Mesothelial cell of epicardium (in vitro differentiated cells): ENCODE data around the gene ZFP92. TPM values are rescaled to one million over a fixed set of nuclear protein-coding genes. Genes with fewer than 3 reads are reported as not detected.

Experiments used
- DNase-seq, 2 experiments: peaks; one replicate each; pipeline ENCODE4 v3.0.0; 2021; ENCODE audit warnings: low spot score in 2 of 2; ENCODE audit not compliant: unreplicated experiment in 2 of 2
- H3K27ac Mint-ChIP-seq: 2 replicates; pipeline ENCODE4 v1.8.0; 2021; ENCODE audit warnings: mixed read lengths
- H3K27me3 Mint-ChIP-seq: 2 replicates; pipeline ENCODE4 v1.8.0; 2021; ENCODE audit warnings: low read depth, mixed read lengths
- H3K36me3 Mint-ChIP-seq: 2 replicates; pipeline ENCODE4 v1.8.0; 2021; ENCODE audit warnings: mixed read lengths
- H3K4me1 Mint-ChIP-seq: 2 replicates; pipeline ENCODE4 v1.8.0; 2021; ENCODE audit warnings: mixed read lengths
- H3K4me3 Mint-ChIP-seq: 2 replicates; pipeline ENCODE4 v1.8.0; 2021; ENCODE audit warnings: mild to moderate bottlenecking, moderate library complexity, mixed read lengths
- H3K9me3 Mint-ChIP-seq: 2 replicates; pipeline ENCODE4 v1.8.0; 2021; ENCODE audit warnings: mixed read lengths
- total RNA-seq: library from RNA; stranded (reverse); gene quantifications from 3 replicates; pipeline ENCODE4 v1.2.1, GENCODE V29; 2021
- TF ChIP-seq, protein P1 (sequence below): fragments of 200-600 bp; sonication (generic); IDR thresholded peaks from one replicate; pipeline ENCODE4 v1.5.0; 2021; ENCODE audit warnings: antibody characterized with exemption; ENCODE audit not compliant: unreplicated experiment

The ZFP92 gene
- total RNA-seq, 1 donor from 2014 or later = 1.3 TPM

DNA sequence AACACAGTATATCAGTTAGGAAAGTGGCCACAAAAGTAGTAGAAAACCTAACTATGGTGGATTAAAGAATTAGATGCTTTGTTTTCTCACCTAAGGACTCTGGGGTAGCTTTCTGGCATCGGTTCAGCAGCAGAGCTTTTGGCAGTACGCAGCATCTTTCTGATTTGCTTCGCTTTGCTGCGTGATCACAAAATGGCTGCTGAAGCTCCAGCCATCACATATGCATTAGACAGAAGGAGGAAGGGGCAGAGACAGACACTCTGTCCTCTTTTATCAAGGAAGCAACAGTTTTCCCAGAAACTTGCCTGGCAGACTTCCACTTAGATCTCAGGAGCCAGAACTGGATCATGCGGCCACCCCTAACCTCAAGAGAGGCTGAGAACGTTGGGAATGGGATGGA lies 19.5 kb downstream of the ZFP92 start:
- H3K9me3 Mint-ChIP-seq = peaks cover 33% of the 10 kb centered on the region
- peaks cover 1% of the 10 kb centered on the region for H3K36me3 Mint-ChIP-seq
- no peaks in the 10 kb centered on the region for H3K27me3 Mint-ChIP-seq
- TF ChIP-seq, protein P1, sequence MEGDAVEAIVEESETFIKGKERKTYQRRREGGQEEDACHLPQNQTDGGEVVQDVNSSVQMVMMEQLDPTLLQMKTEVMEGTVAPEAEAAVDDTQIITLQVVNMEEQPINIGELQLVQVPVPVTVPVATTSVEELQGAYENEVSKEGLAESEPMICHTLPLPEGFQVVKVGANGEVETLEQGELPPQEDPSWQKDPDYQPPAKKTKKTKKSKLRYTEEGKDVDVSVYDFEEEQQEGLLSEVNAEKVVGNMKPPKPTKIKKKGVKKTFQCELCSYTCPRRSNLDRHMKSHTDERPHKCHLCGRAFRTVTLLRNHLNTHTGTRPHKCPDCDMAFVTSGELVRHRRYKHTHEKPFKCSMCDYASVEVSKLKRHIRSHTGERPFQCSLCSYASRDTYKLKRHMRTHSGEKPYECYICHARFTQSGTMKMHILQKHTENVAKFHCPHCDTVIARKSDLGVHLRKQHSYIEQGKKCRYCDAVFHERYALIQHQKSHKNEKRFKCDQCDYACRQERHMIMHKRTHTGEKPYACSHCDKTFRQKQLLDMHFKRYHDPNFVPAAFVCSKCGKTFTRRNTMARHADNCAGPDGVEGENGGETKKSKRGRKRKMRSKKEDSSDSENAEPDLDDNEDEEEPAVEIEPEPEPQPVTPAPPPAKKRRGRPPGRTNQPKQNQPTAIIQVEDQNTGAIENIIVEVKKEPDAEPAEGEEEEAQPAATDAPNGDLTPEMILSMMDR = no peak
- no peak overlapping the region for H3K4me3 Mint-ChIP-seq
- no peaks in the 10 kb centered on the region for H3K4me1 Mint-ChIP-seq
- DNase-seq = no peak
- no peak overlapping the region for H3K27ac Mint-ChIP-seq

DNA sequence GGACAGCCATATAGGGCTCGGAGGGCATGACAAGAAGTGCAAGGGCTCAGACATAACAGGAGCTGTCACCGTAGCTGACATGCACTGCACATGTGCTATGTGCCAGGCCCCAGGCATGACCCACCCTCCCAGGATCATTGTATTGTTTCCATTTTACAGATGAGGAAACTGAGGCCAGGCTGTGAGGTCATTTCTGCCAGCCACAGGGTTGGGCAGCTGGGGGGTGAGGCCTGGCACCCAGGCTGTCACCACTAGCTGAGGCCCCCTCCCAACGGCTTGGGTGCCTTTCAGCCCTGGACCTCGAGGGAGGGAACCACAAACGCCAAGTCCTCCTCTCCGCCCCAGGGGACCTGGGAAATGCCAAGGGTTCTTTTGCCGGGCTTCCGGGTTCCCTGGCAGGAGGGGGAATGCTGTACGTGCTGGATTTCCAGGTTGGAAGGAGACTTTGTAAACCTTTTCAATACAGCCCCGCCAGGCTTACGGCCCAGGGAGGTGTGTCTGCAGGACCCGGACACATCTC lies 21.9 kb downstream of the ZFP92 start:
- no peak for DNase-seq
- peaks cover 20% of the 10 kb centered on the region for H3K9me3 Mint-ChIP-seq
- H3K27me3 Mint-ChIP-seq = no peaks in the 10 kb centered on the region
- H3K4me3 Mint-ChIP-seq = no peak overlapping the region
- H3K4me1 Mint-ChIP-seq = no peaks in the 10 kb centered on the region
- TF ChIP-seq, protein P1 = no peak
- H3K27ac Mint-ChIP-seq = no peak overlapping the region
- H3K36me3 Mint-ChIP-seq = no peaks in the 10 kb centered on the region

DNA sequence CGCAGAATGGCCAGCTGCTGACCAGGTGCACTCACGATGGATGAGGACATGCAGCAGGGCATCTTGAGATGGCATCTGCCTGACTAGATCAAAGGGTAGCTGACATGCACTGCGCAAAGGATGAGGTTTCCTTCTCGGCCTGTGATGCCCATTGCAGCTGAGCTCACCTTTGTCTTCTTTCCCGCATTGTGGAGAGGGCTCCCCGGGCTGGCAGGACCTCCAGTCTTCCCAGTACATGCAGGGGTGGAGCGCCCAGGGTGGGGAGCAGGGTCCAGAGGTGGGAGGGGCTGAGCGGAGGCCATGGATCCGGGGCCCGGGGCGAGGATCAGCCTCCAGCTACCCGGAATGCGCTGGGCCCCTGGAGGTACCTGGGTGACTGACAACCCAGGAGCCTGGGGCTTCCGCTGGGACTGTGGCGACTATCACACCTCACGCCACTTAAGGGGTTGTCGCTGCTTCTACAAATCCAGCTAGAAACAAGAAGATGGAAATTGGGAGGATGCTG lies 22.6 kb downstream of the ZFP92 start:
- TF ChIP-seq, protein P1 = no peak
- no peak for DNase-seq
- Mint-ChIP-seq H3K9me3 (peaks cover 15% of the 10 kb centered on the region), H3K27me3 (no peaks in the 10 kb centered on the region), H3K4me3 (no peak overlapping the region), H3K4me1 (no peaks in the 10 kb centered on the region), H3K27ac (no peak overlapping the region), H3K36me3 (no peaks in the 10 kb centered on the region)

DNA sequence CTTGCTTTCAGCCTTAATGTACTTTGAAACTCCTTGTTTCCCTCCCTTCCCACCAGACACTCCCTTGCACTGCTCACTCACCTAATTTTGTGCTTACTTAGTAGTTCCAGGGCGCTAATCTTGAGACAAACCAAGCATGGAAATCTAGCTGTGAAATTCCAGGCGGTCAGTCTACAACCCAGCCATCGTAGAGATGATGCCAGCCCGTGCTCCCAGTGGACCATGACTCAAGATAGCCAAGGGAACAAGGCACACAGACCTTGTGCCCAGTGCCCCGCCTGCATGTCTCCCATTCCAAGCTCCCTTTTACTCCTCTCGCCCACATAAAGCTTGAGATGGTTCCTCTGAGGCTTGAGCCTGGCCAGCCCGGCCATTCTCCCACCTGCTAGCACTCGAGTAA lies 23.5 kb downstream of the ZFP92 start:
- no peaks in the 10 kb centered on the region for H3K27me3 Mint-ChIP-seq
- TF ChIP-seq, protein P1 = no peak
- no peaks in the 10 kb centered on the region for H3K36me3 Mint-ChIP-seq
- H3K9me3 Mint-ChIP-seq = peaks cover 13% of the 10 kb centered on the region
- no peaks in the 10 kb centered on the region for H3K4me1 Mint-ChIP-seq
- no peak overlapping the region for H3K27ac Mint-ChIP-seq
- no peak for DNase-seq
- H3K4me3 Mint-ChIP-seq = no peak overlapping the region

DNA sequence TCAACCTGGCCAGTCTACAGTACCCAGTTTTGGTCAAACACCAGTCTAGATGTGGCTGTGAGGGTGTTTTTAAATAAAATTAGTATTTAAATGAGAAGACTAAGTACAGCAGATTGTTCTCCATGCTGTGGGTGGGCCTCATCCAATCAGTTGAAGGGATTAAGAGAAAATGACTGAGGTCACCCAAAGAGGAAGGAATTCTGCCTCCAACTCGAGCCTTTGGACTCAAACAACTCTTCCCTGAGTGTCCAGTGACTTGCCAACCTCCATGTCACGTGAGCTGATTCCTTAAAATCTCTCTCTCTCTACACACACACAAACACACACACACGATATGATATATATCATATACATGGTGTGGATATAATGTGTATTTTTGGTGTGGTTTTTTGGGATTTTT lies 24.6 kb downstream of the ZFP92 start:
- Mint-ChIP-seq H3K4me3 (no peak overlapping the region), H3K27me3 (no peaks in the 10 kb centered on the region), H3K4me1 (no peaks in the 10 kb centered on the region), H3K36me3 (no peaks in the 10 kb centered on the region), H3K9me3 (peaks cover 9% of the 10 kb centered on the region), H3K27ac (no peak overlapping the region)
- TF ChIP-seq, protein P1 = no peak
- no peak for DNase-seq

DNA sequence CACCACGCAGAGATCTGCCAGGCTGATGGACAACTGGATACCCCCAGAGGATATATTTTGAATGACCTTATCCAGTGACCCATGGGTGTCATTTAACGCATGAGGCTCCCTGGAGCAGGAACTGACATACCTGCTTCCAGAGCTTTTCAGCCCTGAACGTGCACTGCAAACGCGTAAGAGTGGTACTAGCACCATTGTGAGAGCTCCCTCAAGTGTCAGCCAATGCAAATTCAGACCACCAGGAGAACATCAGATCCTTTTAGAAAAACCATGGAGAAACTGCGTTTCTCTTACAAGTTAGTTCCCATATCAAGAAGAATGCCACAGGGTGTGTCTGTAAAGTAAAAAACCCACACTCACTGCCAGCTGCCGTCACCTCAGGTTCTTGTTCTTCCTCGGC lies 27.3 kb downstream of the ZFP92 start:
- H3K27ac Mint-ChIP-seq = peak overlapping the region; percentile 23
- no peak overlapping the region for H3K4me3 Mint-ChIP-seq
- TF ChIP-seq, protein P1 = no peak

More for the DNA sequence above, 27.3 kb downstream of the ZFP92 start:
- peaks cover 4% of the 10 kb centered on the region for H3K9me3 Mint-ChIP-seq
- no peaks in the 10 kb centered on the region for H3K36me3 Mint-ChIP-seq
- H3K4me1 Mint-ChIP-seq = peaks cover 2% of the 10 kb centered on the region
- DNase-seq = no peak
- no peaks in the 10 kb centered on the region for H3K27me3 Mint-ChIP-seq
